HepG2 (cell line): ENCODE data around the gene NCAPD2. TPM values are rescaled to one million over a fixed set of nuclear protein-coding genes. Genes with fewer than 3 reads are reported as not detected.

Experiments
- CREB3 ChIP-seq: sonication (generic); formaldehyde crosslinking; IDR thresholded peaks from 2 replicates; pipeline ENCODE4 v1.5.0; 2020; ENCODE audit warnings: missing genetic modification reagents
- GABPA ChIP-seq, 2 experiments: IDR thresholded peaks; 2 replicates each; pipeline ENCODE4 v1.6.1; 2011 to 2016; ENCODE audit warnings: low read depth in 2 of 2, low read length in 1 of 2, missing biosample characterization in 1 of 2, missing genetic modification characterization in 1 of 2
- MATR3 ChIP-seq: sonication (generic); formaldehyde crosslinking; IDR thresholded peaks from 2 replicates; pipeline ENCODE4 v1.4.0; 2020; ENCODE audit warnings: missing genetic modification reagents
- MED1 ChIP-seq: sonication (generic); formaldehyde crosslinking; IDR thresholded peaks from 2 replicates; pipeline ENCODE4 v1.4.0; 2020; ENCODE audit warnings: missing genetic modification reagents
- MIER3 ChIP-seq: IDR thresholded peaks from 2 replicates; pipeline ENCODE4 v1.6.1; 2016; ENCODE audit warnings: missing compliant biosample characterization, borderline replicate concordance
- MLLT10 ChIP-seq: sonication (generic); formaldehyde crosslinking; IDR thresholded peaks from 2 replicates; pipeline ENCODE4 v1.4.0; 2020; ENCODE audit warnings: missing genetic modification reagents
- MTF2 ChIP-seq: sonication (generic); formaldehyde crosslinking; IDR thresholded peaks from 2 replicates; pipeline ENCODE4 v1.5.0; 2020; ENCODE audit warnings: missing genetic modification reagents, borderline replicate concordance
- MXD4 ChIP-seq: IDR thresholded peaks from 2 replicates; pipeline ENCODE4 v1.6.1; 2016; ENCODE audit warnings: mild to moderate bottlenecking, missing biosample characterization, missing genetic modification reagents
- MYC ChIP-seq: sonication (generic); formaldehyde crosslinking; IDR thresholded peaks from 2 replicates; pipeline ENCODE4 v1.9.0; 2021; ENCODE audit warnings: missing genetic modification reagents, borderline replicate concordance
- NFKB2 ChIP-seq: sonication (generic); formaldehyde crosslinking; IDR thresholded peaks from 2 replicates; pipeline ENCODE4 v1.4.0; 2020; ENCODE audit warnings: missing genetic modification reagents, borderline replicate concordance
- PHB2 ChIP-seq: fragments of 450-650 bp; IDR thresholded peaks from 2 replicates; pipeline ENCODE4 v1.6.1; 2018; ENCODE audit not compliant: partially characterized antibody
- PRMT3 ChIP-seq: sonication (generic); formaldehyde crosslinking; IDR thresholded peaks from 2 replicates; pipeline ENCODE4 v1.8.1; 2022; ENCODE audit warnings: low read depth, mild to moderate bottlenecking, moderate library complexity, missing genetic modification reagents, borderline replicate concordance
- SIN3A ChIP-seq: IDR thresholded peaks from 2 replicates; pipeline ENCODE4 v1.6.1; 2011; ENCODE audit warnings: low read depth, mild to moderate bottlenecking, control low read depth, low read length, borderline replicate concordance
- SP140L ChIP-seq: sonication (generic); formaldehyde crosslinking; IDR thresholded peaks from 2 replicates; pipeline ENCODE4 v1.4.0; 2020; ENCODE audit warnings: missing genetic modification reagents, borderline replicate concordance
- TCF7 ChIP-seq: sonication (generic); IDR thresholded peaks from 2 replicates; pipeline ENCODE4 v1.6.1; 2016; ENCODE audit warnings: antibody characterized with exemption, low read depth
- ZC3H4 ChIP-seq: sonication (generic); formaldehyde crosslinking; IDR thresholded peaks from 2 replicates; pipeline ENCODE4 v1.4.0; 2020; ENCODE audit warnings: missing genetic modification reagents, borderline replicate concordance
- ZFP37 ChIP-seq: sonication (generic); formaldehyde crosslinking; IDR thresholded peaks from 2 replicates; pipeline ENCODE4 v1.4.0; 2020; ENCODE audit warnings: missing genetic modification reagents, borderline replicate concordance
- ZNF30 ChIP-seq: sonication (generic); formaldehyde crosslinking; IDR thresholded peaks from 2 replicates; pipeline ENCODE4 v1.5.0; 2020; ENCODE audit warnings: mild to moderate bottlenecking, missing genetic modification reagents
- ZNF329 ChIP-seq: sonication (generic); formaldehyde crosslinking; IDR thresholded peaks from 2 replicates; pipeline ENCODE4 v1.9.0; 2021; ENCODE audit warnings: low read depth, mild to moderate bottlenecking, missing genetic modification reagents
- ZNF567 ChIP-seq: sonication (generic); formaldehyde crosslinking; IDR thresholded peaks from 2 replicates; pipeline ENCODE4 v1.8.1; 2023; ENCODE audit warnings: mild to moderate bottlenecking, missing genetic modification reagents, borderline replicate concordance
- ZNF616 ChIP-seq: sonication (generic); formaldehyde crosslinking; IDR thresholded peaks from 2 replicates; pipeline ENCODE4 v1.5.0; 2020; ENCODE audit warnings: low read depth, mild to moderate bottlenecking, missing genetic modification reagents
- ZNF772 ChIP-seq: sonication (generic); formaldehyde crosslinking; IDR thresholded peaks from 2 replicates; pipeline ENCODE4 v1.5.0; 2020; ENCODE audit warnings: mild to moderate bottlenecking, missing genetic modification reagents
- polyA plus RNA-seq, 8 experiments: library from polyadenylated mRNA; depleted of rRNA in 3 of 8; stranded (reverse) in 7 of 8; unstranded in 1 of 8; fragments of >200 nt; fragmentation: Illumina TruSeq in 4 of 8; extraction: Trizol in 4 of 8; gene quantifications; 2 replicates each; pipeline versions ENCODE4 v1.2.1 to v1.2.3, GENCODE V29; 2011 to 2016; ENCODE audit warnings: low read depth in 4 of 8, missing spikeins in 1 of 8, mixed read lengths in 1 of 8; ENCODE audit not compliant: insufficient read depth in 1 of 8
- total RNA-seq, 5 experiments: library from RNA; depleted of rRNA; stranded (reverse); fragments of >200 nt; fragmentation: Illumina TruSeq; extraction: Trizol; gene quantifications; 2 replicates each; pipeline ENCODE4 v1.2.3, GENCODE V29; 2016; ENCODE audit warnings: low read depth in 1 of 5
- TF ChIP-seq, protein P1 (sequence below): sonication (generic); formaldehyde crosslinking; IDR thresholded peaks from 2 replicates; pipeline ENCODE4 v1.4.0; 2020; ENCODE audit warnings: missing genetic modification reagents, mild to moderate bottlenecking, borderline replicate concordance
- TF ChIP-seq, protein P2 (sequence below): sonication (generic); formaldehyde crosslinking; IDR thresholded peaks from 2 replicates; pipeline ENCODE4 v1.9.0; 2022; ENCODE audit warnings: low read depth, missing genetic modification reagents

The NCAPD2 gene
- total and polyA plus RNA-seq, 2 of the 13 experiments (the other 11 are each of a cell fraction or from before 2014, with no cell fraction given): 51.1 to 65.6 TPM

GRCh38 chr12:6554168-6555017 is 60.5 kb downstream of the NCAPD2 start (continued):
- TF ChIP-seq, protein P1, sequence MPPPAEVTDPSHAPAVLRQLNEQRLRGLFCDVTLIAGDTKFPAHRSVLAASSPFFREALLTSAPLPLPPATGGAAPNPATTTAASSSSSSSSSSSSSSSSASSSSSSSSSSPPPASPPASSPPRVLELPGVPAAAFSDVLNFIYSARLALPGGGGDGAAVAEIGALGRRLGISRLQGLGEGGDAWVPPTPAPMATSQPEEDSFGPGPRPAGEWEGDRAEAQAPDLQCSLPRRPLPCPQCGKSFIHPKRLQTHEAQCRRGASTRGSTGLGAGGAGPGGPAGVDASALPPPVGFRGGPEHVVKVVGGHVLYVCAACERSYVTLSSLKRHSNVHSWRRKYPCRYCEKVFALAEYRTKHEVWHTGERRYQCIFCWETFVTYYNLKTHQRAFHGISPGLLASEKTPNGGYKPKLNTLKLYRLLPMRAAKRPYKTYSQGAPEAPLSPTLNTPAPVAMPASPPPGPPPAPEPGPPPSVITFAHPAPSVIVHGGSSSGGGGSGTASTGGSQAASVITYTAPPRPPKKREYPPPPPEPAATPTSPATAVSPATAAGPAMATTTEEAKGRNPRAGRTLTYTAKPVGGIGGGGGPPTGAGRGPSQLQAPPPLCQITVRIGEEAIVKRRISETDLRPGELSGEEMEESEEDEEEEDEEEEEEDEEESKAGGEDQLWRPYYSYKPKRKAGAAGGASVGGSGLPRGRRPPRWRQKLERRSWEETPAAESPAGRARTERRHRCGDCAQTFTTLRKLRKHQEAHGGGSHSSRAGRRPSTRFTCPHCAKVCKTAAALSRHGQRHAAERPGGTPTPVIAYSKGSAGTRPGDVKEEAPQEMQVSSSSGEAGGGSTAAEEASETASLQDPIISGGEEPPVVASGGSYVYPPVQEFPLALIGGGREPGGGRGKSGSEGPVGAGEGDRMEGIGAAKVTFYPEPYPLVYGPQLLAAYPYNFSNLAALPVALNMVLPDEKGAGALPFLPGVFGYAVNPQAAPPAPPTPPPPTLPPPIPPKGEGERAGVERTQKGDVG (CRISPR knock-in tag): no peak
- TF ChIP-seq PHB2 (no peak), ZC3H4 (no peak), MLLT10 (CRISPR knock-in tag) (no peak), MIER3 (CRISPR knock-in tag) (0 out of 2 replicates have a peak, but pooled peaks have one; percentile 25), MTF2 (CRISPR knock-in tag) (no peak), MYC (CRISPR knock-in tag) (peak; percentile 35; the same call in 1 of the 2 replicates), NFKB2 (CRISPR knock-in tag) (peak; percentile 76; the same call in 1 of the 2 replicates), ZNF329 (no peak), ZFP37 (peak; percentile 37; the same call in 1 of the 2 replicates), TCF7 (peak; percentile 82), PRMT3 (CRISPR knock-in tag) (no peak), ZNF30 (CRISPR knock-in tag) (no peak), MXD4 (CRISPR knock-in tag) (no peak), ZNF772 (CRISPR knock-in tag) (no peak), CREB3 (no peak), MATR3 (CRISPR knock-in tag) (no peak), SIN3A (0 out of 2 replicates have a peak, but pooled peaks have one; percentile 49), ZNF616 (CRISPR knock-in tag) (no peak), SP140L (CRISPR knock-in tag) (no peak), MED1 (CRISPR knock-in tag) (peak; percentile 37; the same call in 1 of the 2 replicates), ZNF567 (no peak), GABPA (IDR thresholded peaks at IDR 0.05; ENCODE audit: low read depth, low read length) (no peak), GABPA (CRISPR knock-in tag; IDR thresholded peaks at IDR 0.05; ENCODE audit: low read depth) (no peak; the same call in 1 of the 2 replicates)
- TF ChIP-seq, protein P2, sequence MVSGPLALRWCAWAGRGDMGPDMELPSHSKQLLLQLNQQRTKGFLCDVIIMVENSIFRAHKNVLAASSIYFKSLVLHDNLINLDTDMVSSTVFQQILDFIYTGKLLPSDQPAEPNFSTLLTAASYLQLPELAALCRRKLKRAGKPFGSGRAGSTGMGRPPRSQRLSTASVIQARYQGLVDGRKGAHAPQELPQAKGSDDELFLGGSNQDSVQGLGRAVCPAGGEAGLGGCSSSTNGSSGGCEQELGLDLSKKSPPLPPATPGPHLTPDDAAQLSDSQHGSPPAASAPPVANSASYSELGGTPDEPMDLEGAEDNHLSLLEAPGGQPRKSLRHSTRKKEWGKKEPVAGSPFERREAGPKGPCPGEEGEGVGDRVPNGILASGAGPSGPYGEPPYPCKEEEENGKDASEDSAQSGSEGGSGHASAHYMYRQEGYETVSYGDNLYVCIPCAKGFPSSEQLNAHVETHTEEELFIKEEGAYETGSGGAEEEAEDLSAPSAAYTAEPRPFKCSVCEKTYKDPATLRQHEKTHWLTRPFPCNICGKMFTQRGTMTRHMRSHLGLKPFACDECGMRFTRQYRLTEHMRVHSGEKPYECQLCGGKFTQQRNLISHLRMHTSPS: 0 out of 2 replicates have a peak, but pooled peaks have one; percentile 21
